K562 (cell line): Measurements from ENCODE around the gene POLR3E. TPM values are rescaled to one million over a fixed set of nuclear protein-coding genes. Genes with fewer than 3 reads are reported as not detected.

Source experiments
- BCL6 ChIP-seq: fragments of 250-450 bp; sonication (Bioruptor Pico); IDR thresholded peaks from 2 replicates; pipeline ENCODE4 v1.4.0; 2020
- CCAR2 ChIP-seq: fragments of 200-400 bp; formaldehyde crosslinking; IDR thresholded peaks from 2 replicates; pipeline ENCODE4 v1.6.1; 2017; ENCODE audit warnings: mild to moderate bottlenecking, low read depth, low read length
- DNMT1 ChIP-seq: fragments of 450-650 bp; IDR thresholded peaks from 2 replicates; pipeline ENCODE4 v1.6.1; 2016; ENCODE audit warnings: antibody characterized with exemption, mild to moderate bottlenecking
- FOXA1 ChIP-seq: fragments of 450-650 bp; IDR thresholded peaks from 2 replicates; pipeline ENCODE4 v1.6.1; 2016; ENCODE audit warnings: mild to moderate bottlenecking, borderline replicate concordance
- GATAD2B ChIP-seq: fragments of 450-650 bp; IDR thresholded peaks from 2 replicates; pipeline ENCODE4 v1.6.1; 2017; ENCODE audit warnings: mild to moderate bottlenecking, borderline replicate concordance
- HDAC1 ChIP-seq, 2 experiments: fragments of 450-650 bp; IDR thresholded peaks; 2 replicates each; pipeline ENCODE4 v1.6.1; 2016 to 2017; ENCODE audit warnings: inconsistent platforms in 1 of 2, mild to moderate bottlenecking in 1 of 2, moderate library complexity in 1 of 2
- HDAC6 ChIP-seq: IDR thresholded peaks from 2 replicates; pipeline ENCODE4 v1.6.1; 2012; ENCODE audit warnings: low read depth, mild to moderate bottlenecking, control low read depth, inconsistent platforms, low read length, moderate library complexity
- HDGF ChIP-seq: fragments of 450-650 bp; IDR thresholded peaks from 2 replicates; pipeline ENCODE4 v1.6.1; 2016
- IRF1 ChIP-seq: sonication (generic); formaldehyde crosslinking; IDR thresholded peaks from 2 replicates; pipeline ENCODE4 v1.8.0; 2022; ENCODE audit warnings: missing genetic modification reagents, mild to moderate bottlenecking, borderline replicate concordance
- MTA1 ChIP-seq: fragments of 450-650 bp; IDR thresholded peaks from 2 replicates; pipeline ENCODE4 v1.6.1; 2017; ENCODE audit warnings: borderline replicate concordance
- NEUROD1 ChIP-seq: fragments of 150-350 bp; IDR thresholded peaks from 2 replicates; pipeline ENCODE4 v1.6.1; 2014; ENCODE audit warnings: borderline replicate concordance, low read length, low read depth; ENCODE audit not compliant: partially characterized antibody
- PHF8 ChIP-seq: fragments of 200-600 bp; sonication (generic); IDR thresholded peaks from 2 replicates; pipeline ENCODE4 v1.6.1; 2012; ENCODE audit warnings: mixed run types, mild to moderate bottlenecking, inconsistent platforms, low read length, moderate library complexity, borderline replicate concordance
- RBFOX2 ChIP-seq: fragments of 200-400 bp; formaldehyde crosslinking; IDR thresholded peaks from 2 replicates; pipeline ENCODE4 v1.6.1; 2017; ENCODE audit warnings: low read depth, mild to moderate bottlenecking, low read length, moderate library complexity
- RBM39 ChIP-seq: fragments of 200-400 bp; formaldehyde crosslinking; optimal IDR thresholded peaks from 2 replicates; pipeline ENCODE3; 2018; ENCODE audit warnings: low read depth, low read length
- RFX1 ChIP-seq: fragments of 450-650 bp; IDR thresholded peaks from 2 replicates; pipeline ENCODE4 v1.6.1; 2016; ENCODE audit warnings: mild to moderate bottlenecking, moderate library complexity
- SIRT6 ChIP-seq: IDR thresholded peaks from one replicate; pipeline ENCODE4 v1.6.1; 2012; ENCODE audit warnings: low read depth, mild to moderate bottlenecking, control low read depth, inconsistent platforms, low read length, moderate library complexity
- SMC3 ChIP-seq: conservative IDR thresholded peaks from 2 replicates; pipeline ENCODE4 v1.6.1; 2011; ENCODE audit warnings: low read depth, low read length, improper control_type of control experiment; ENCODE audit not compliant: insufficient read depth
- SRF ChIP-seq, 2 experiments: fragments of 250-450, 450-650 bp in 1 of 2; sonication (Bioruptor Pico) in 1 of 2; sonication (generic) in 1 of 2; formaldehyde crosslinking; IDR thresholded peaks; 2 replicates each; pipeline versions ENCODE4 v1.5.0 to v1.5.1; 2020 to 2022; ENCODE audit warnings: mild to moderate bottlenecking in 1 of 2, missing genetic modification reagents in 1 of 2
- STAT6 ChIP-seq: sonication (generic); formaldehyde crosslinking; IDR thresholded peaks from 2 replicates; pipeline ENCODE4 v1.8.1; 2023; ENCODE audit warnings: mild to moderate bottlenecking, missing genetic modification reagents
- U2AF2 ChIP-seq: fragments of 200-400 bp; formaldehyde crosslinking; optimal IDR thresholded peaks from 2 replicates; pipeline ENCODE3; 2017; ENCODE audit warnings: low read depth, mild to moderate bottlenecking, low read length
- ZNF121 ChIP-seq: sonication (generic); formaldehyde crosslinking; conservative IDR thresholded peaks from 2 replicates; pipeline ENCODE4 v1.8.0; 2022; ENCODE audit warnings: missing genetic modification reagents
- ZNF277 ChIP-seq: fragments of 250-450 bp; sonication (Bioruptor Pico); IDR thresholded peaks from 2 replicates; pipeline ENCODE4 v1.8.0; 2022; ENCODE audit warnings: inconsistent platforms, mild to moderate bottlenecking, moderate library complexity, borderline replicate concordance
- ZNF280A ChIP-seq: fragments of 450-650 bp; IDR thresholded peaks from 2 replicates; pipeline ENCODE4 v1.6.1; 2018; ENCODE audit warnings: mild to moderate bottlenecking, low read depth; ENCODE audit not compliant: partially characterized antibody
- ZNF79 ChIP-seq: fragments of 250-450 bp; sonication (Bioruptor Pico); IDR thresholded peaks from 2 replicates; pipeline ENCODE4 v1.4.0; 2020; ENCODE audit warnings: low read depth, mild to moderate bottlenecking, moderate library complexity
- polyA plus RNA-seq, 8 experiments: library from polyadenylated mRNA; depleted of rRNA in 4 of 8; stranded (reverse) in 5 of 8; unstranded in 3 of 8; fragments of >200 nt; fragmentation: Nextera tagmentation in 2 of 8; fragmentation: Illumina TruSeq in 1 of 8; extraction: Ambion mirVana in 2 of 8; extraction: Trizol in 1 of 8; gene quantifications; 2 replicates each; pipeline versions ENCODE4 v1.2.1 to v1.2.3, GENCODE V29; 2011 to 2014; ENCODE audit warnings: inconsistent platforms in 1 of 8, missing spikeins in 1 of 8
- total RNA-seq, 7 experiments: library from RNA; depleted of rRNA in 6 of 7; stranded (reverse); fragments of >200 nt in 6 of 7; fragmentation: Illumina TruSeq in 2 of 7; extraction: Trizol in 2 of 7; gene quantifications; 2 replicates each; pipeline versions ENCODE4 v1.2.1 to v1.2.3, GENCODE V29; 2011 to 2021; ENCODE audit warnings: low replicate concordance in 1 of 7

The POLR3E gene
- total and polyA plus RNA-seq, 9 of the 15 experiments (the other 6 are each of a cell fraction or from before 2014, with no cell fraction given) = 17.7 to 151 (median 82.6) TPM

GRCh38 chr16:22282254-22282892 is 14.8 kb upstream of the POLR3E start (continued):
- TF ChIP-seq IRF1 (CRISPR knock-in tag) (no peak), DNMT1 (no peak), STAT6 (CRISPR knock-in tag) (no peak), SIRT6 (no peak), NEUROD1 (peak; percentile 68), HDAC1 (IDR thresholded peaks at IDR 0.05) (peak; percentile 51 to 54; a peak in 2 of 4 replicates), RFX1 (no peak), GATAD2B (peak; percentile 65; the same call in 1 of the 2 replicates), HDAC6 (no peak), SMC3 (no peak), ZNF280A (no peak), ZNF277 (CRISPR knock-in tag) (no peak), PHF8 (no peak), SRF (CRISPR knock-in tag; IDR thresholded peaks at IDR 0.05) (peak in 1 of 2 experiments; percentile 90; a peak in 1 of 4 replicates), ZNF79 (no peak), HDGF (no peak), RBFOX2 (no peak), U2AF2 (no peak), RBM39 (no peak), MTA1 (peak; percentile 86), ZNF121 (CRISPR knock-in tag) (no peak), CCAR2 (no peak), FOXA1 (no peak), BCL6 (CRISPR knock-in tag) (no peak)
